ENCODE measurements around the gene HNRNPUL1.

The HNRNPUL1 gene

DNA sequence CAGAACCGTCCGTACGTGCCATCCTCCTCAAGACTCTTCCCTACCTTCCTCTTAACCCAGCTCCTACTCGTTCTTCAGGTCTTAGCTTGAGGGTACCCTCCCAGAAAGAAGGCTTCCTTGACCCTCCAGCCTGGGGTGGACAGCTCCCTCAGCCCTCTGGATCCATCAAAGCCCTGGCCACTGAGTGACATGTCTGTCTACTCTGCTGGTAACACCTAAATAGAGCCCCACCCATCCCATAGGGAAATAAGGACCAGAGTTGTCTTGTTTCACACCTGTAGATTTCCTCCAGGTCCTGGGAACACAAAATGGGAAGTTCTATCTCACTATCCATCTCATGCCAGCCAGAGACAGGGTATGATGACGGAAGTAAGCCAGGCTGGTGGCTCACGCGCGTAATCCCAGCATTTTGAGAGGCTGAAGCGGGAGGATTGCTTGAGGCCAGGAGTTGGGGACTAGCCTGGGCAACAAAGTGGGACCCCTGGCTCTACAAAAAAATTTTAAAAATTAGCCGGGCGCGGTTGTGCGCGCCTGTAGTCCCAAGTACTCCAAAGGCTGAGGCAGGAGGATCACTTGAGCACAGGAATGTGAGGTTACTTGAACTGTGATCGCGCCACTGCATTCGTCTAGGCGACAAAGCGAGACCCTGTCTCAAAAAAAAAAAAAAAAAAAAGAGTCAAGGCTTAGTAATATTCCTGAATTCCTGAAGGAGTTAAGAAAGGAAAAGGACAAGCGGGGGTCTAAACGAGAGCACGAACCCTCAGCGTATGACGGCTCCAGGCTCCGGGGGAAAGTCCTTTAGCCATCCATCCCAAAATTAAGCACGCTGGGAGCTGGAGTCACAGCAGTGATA is 45.2 kb downstream of the HNRNPUL1 start:
- no peak for DNase-seq

DNA sequence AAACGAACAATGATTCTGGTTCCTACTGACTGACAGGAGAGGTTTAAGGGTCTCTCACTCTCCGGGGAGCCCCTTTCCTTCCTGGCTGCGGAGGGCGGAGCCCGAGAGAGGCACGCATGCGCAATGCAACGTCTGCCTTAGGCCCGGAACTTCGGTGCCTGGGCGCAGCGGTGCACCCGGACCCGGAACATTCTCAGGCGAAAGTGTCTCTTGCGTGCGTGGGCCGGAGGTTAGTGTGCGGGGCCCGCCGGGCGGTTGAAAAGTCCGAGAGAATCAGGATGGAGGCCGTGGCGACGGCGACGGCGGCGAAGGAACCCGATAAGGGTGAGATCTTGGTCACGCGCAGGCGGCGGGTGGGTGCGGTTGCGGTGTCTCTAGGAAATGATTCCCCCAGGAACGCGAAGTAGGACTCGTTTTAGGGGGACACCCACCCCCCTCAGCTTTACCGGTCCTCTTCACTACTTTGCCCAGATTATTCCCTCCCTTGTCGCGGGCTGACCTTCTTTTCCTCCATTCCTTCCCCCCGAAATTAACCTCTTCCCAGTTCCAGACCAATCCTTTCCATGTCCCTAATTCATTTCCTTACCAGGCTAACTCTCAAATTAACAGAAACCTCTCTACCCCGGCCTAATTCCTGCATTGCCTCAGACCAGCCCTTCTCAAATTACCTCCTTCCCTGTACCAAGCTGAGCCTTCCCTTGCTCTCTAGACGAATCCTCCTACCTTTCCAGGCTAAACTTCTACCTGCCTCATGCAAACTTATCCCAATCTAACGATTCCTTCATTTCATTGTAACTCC is 46.1 kb downstream of the HNRNPUL1 start, which contains the start of gene CCDC97:
TSS of gene CCDC97 (plus strand) at position 140 of the 799 bp plus-strand sequence. CDS start at position 279, 139 bp downstream.
- peak; percentile 73 to 85 (median 81) for DNase-seq

DNA sequence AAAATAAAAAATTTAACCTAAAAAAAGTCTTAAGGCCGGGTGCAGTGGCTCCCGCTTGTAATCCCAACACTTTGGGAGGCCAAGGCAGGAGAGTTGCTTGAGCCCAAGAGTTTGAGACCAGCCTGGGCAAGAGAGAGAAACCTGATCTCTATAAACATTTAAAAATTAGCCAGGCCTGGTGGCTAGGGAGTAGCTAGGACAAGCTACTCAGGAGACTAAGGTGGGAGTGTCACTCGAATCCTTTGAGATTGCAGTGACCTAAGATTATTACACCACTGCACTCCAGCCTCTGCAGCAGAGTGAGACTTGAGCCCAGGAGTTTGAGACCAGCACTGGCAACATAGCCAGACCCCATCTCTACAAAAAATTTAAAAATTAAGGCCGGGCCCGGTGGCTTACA is 46.9 kb downstream of the HNRNPUL1 start:
- DNase-seq, result no peak

DNA sequence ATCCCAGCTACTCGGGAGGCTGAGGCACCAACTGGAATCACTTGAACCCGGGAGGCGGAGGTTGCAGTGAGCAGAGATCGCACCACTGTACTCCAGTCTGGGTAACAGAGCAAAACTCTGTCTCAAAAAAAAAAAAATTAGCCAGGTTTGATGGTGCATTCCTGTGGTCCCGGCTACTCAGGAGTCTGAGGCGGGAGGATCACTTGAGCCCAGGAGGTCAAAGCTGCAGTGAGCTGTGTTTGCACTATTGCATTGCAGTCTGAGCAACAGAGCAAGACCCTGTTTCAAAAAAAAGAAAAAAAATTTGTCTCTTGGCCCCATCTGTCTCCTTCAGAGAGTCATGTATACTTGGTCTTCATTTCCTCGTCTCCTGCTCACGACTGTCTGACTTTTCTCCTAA is 47.4 kb downstream of the HNRNPUL1 start:
- DNase-seq, result no peak

GRCh38 chr19:41316306-41316920 is 52.2 kb downstream of the HNRNPUL1 start:
- DNase-seq, result no peak

DNA sequence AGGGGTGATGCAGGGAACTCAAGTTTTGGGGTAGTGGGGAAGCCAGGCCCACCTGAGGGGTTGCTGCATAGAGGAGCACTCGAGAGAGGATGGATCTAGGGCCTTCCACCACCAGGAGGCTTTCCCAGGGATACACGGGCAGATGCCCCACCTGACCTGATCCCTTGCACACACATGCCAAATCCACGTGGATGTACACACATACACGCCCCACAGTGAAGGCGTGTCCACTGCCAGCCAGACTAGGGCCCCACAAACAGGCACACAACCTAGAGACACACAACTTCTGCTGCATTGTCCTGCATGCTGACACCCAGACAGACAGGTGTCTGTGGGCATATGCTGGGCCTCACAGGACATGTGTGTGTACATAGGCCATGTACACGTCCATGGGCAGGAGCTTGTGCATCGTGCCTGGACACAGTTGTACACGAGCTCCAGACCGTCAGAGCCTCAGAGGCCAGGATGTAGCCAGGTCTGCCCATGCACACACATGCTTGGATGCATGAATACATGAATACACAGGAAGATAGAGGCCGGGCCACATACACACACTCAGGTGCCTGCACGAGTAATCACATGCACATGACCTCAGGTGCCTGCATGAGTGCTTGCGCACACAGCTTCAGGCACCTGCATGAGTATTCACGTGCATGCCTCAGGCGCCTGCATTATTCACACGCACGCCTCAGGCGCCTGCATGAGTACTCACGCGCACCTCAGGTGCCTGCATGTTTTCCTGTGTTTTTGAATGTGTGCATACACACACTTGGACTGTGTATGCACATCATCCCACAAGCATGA is 54.7 kb downstream of the HNRNPUL1 start:
- no peak for DNase-seq

- DNase-seq, result no peak
Measured at GRCh38 chr19:41319500-41320184, 55.5 kb downstream of the HNRNPUL1 start.

DNA sequence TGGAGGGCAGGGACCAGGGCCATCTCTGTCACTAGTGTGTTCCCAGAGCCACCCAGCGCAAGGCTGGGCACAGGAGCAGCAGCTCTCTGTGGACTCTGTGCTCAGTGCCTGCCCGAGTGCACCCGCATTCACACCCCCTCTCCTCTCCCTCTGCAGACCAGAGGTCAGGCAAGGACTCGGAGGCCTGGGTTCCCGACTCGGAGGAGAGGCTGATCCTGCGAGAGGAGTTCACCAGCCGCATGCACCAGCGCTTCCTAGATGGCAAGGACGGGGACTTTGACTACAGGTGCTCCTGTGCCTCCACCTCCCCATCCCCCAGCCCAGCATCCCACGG is 56.0 kb downstream of the HNRNPUL1 start:
- no peak for DNase-seq

DNA sequence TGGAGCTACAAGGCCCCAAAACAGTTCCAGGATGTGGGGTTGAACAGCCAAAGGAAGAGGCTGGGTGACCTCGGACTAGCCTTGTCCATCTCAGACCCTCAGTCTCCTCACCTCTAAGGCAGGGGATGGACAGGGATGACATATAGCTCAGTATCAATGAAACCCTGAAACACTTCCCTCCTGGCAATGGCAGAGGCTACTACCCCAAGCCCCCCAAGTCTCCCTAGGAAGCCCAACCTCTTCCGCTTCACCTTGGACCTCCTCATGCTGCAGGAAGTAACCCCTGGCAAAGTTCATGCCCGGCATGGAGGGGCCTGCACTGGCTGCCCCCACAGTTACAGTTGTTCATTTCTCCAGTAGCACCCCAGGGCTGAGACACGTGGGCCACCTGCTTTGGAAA is 56.4 kb downstream of the HNRNPUL1 start:
- no peak for DNase-seq

- DNase-seq, result no peak
Measured at GRCh38 chr19:41321204-41321599, 57.0 kb downstream of the HNRNPUL1 start.

GRCh38 chr19:41321600-41322270 is 57.6 kb downstream of the HNRNPUL1 start:
- no peak for DNase-seq

GRCh38 chr19:41322451-41322850 is 58.3 kb downstream of the HNRNPUL1 start:
- no peak for DNase-seq

DNA sequence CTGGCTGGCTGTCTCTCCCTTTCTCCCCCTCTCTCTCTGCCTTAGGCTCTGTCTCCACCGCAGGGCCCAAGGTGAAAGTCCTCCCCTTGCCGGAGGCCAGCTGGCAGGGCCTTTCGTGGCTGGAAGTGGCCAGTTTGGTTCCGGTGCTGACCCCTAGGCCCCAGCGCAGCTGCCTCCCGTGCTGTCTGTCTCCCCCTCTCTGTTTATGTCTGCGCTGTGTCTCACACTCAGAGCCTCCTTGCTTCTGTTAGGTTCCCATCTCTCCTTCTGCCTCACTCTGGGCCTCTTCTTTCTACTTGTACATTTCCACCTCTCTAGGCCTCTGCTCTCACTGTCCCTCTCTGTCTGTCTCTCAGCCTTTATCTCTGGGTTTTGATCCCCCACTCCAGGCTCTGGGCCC is 58.9 kb downstream of the HNRNPUL1 start:
- DNase-seq, result no peak

- DNase-seq, result no peak
Measured at GRCh38 chr19:41323430-41324125, 59.4 kb downstream of the HNRNPUL1 start.

GRCh38 chr19:41324231-41324702 is 60.1 kb downstream of the HNRNPUL1 start:
- DNase-seq, result no peak

GRCh38 chr19:41324921-41325639 is 60.9 kb downstream of the HNRNPUL1 start:
- no peak for DNase-seq

DNA sequence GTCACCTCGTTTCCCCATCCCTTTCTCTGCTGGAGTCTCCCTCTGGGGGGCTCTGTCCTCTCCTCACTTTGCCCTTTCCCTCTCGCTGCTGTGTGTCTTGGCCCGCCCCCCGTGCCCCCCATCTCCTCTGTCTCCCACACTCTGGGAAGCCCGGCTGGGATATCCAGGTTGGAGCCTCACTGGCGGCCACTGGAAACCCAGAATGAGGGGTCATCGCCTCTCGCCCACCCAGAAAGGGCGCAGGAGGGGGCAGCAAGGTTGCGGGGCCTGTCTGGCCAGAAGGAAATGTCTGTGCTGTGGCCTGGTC is 61.4 kb downstream of the HNRNPUL1 start:
- no peak for DNase-seq

DNA sequence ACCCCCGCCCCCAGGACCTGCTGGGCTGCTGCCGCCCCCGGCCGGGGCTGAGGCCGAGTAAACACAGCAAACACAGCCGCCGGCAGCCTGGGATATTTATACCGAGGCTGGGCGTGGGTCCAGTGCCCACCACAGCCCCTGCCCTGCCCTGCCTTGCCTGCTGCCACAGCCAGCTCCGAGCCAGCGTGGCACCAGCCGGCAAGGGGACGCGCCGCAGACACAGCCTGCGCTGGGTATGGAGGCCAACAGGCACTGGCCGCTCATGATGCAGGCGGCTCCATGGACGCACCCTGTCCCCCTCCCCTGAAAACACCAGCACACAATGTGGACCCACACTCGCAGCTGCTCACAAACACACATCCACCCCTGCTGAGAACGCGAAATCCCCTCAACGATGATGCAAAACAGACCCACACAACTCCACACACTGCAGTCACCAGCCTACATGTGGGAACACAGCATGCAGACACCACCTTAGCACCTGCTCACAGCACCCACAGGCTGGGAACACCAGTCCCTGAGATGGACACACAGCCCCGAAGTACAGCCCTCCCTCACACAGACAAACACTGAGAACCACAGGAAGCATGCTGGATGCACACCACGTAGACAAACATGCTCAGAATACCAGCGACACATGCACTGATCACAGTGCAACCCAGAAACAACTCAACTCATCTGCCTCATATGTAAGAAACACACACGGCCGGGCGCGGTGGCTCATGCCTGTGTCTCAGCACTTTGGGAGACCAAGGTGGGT is 62.0 kb downstream of the HNRNPUL1 start:
- DNase-seq, result no peak

DNA sequence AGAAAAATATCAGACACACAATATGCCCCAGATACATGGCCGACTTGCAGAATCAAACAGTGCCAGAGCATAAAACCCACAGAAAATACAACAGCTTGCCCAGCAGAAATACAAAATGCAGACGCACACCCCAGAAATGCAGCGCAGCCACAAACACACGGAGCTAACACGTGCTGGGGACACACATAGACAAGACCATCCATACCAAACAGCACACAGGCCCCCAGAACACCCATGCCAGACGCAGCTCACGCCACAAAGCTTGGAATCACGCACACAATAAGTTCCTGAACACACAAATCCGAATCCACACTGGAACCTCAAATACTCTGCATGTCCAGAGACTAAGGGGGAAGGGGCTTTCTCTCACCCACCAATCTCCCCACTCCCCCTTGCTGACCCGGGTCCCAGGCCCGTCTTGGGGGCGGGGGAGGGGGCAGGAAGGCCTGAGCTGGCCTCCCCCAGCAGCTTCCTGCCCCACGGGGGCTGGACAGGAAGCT is 63.0 kb downstream of the HNRNPUL1 start:
- no peak for DNase-seq

Measured in activated naive CD4-positive, alpha-beta T cell (primary cell).